ENCODE data around the gene CPXM2. TPM values are rescaled to one million over a fixed set of nuclear protein-coding genes. Genes with fewer than 3 reads are reported as not detected.

CPXM2 gene
- total RNA-seq, 1 donor from 2014 or later: 9.7 TPM

DNA sequence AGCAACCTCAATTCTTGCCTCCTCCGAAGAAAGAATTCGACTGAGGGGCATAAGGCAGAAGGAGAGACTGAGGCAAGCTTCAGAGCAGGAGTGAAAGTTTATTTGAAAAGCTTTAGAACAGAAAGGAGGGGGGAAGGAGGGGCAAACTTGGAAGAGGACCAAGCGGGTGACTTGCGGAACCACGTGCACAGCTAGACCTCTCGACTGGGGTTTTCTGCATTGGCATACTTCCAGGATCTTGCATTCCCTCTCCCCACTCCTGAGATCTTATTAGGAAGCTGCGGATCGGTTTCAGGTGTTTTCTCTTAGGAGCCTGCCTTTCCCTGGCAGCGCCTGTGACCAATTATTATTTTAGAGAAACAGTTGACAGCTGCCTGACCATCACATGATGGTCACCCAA lies 20.3 kb upstream of the CPXM2 start:
- DNase-seq: no peak
- no peak overlapping the region for H3K27ac ChIP-seq
- H3K4me3 ChIP-seq: no peak overlapping the region
- H3K36me3 ChIP-seq: no peaks in the 10 kb centered on the region
- no peaks in the 10 kb centered on the region for H3K9me3 ChIP-seq
- ATAC-seq: no peak
- H3K4me1 ChIP-seq: no peaks in the 10 kb centered on the region
- intact Hi-C loops (cut with DNase I): no loop called here
- TF ChIP-seq CTCF (IDR thresholded peaks at IDR 0.05): no peak
- H3K27me3 ChIP-seq: peaks cover 20% of the 10 kb centered on the region

DNA sequence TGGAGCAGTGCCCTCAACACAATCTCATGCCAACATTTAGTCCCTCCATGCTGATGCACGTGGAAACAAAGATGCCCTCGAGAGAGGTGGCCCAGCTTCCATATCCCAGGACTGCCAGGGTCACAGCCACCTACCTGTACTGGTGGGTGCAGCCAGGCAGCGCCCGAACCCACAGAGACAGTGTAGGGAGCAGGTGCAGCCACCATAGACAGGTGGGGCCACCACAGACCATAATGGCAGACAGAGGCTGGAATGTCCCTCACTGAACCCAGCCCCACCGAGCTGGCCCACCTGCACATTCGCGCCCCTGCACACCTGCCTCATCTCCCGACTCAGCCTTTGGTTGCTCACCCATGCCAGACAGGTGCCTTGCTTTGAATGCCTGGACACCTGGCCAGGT lies 18.3 kb upstream of the CPXM2 start:
- no peaks in the 10 kb centered on the region for H3K9me3 ChIP-seq
- no peak overlapping the region for H3K4me3 ChIP-seq
- TF ChIP-seq CTCF (IDR thresholded peaks at IDR 0.05): no peak
- ATAC-seq (no peak), DNase-seq (no peak)
- H3K4me1 ChIP-seq: no peaks in the 10 kb centered on the region
- no peaks in the 10 kb centered on the region for H3K36me3 ChIP-seq
- no peak overlapping the region for H3K27ac ChIP-seq
- intact Hi-C loops (cut with DNase I): no loop called here
- peaks cover 21% of the 10 kb centered on the region for H3K27me3 ChIP-seq

GRCh38 chr10:123909426-123909825 lies 17.8 kb upstream of the CPXM2 start:
- intact Hi-C loops (cut with DNase I): no loop called here
- Histone ChIP-seq H3K9me3 (no peaks in the 10 kb centered on the region), H3K4me1 (no peaks in the 10 kb centered on the region), H3K4me3 (no peak overlapping the region), H3K27ac (no peak overlapping the region), H3K27me3 (peaks cover 21% of the 10 kb centered on the region), H3K36me3 (no peaks in the 10 kb centered on the region)
- DNase-seq (no peak), ATAC-seq (no peak)
- TF ChIP-seq CTCF (IDR thresholded peaks at IDR 0.05): no peak

DNA sequence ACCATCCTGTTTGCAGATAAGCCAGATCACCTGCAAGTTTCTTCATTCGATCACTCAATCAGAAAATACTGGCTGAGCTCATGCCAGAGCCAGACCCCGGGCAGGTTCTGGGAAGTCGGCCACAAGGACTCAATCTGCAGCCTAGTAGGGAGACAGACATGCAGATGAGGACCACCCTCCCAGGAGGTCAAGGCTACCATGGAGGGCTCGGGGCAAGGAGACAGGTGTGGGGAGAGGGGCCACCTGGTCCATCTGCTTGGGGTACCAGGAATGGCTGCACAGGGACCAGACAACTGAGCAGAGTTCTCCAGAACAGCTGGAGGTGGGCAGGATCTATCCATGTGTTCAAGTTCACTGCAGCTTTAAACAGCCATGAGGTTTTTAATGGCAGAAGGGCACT lies 16.8 kb upstream of the CPXM2 start:
- intact Hi-C loops (cut with DNase I): no loop called here
- DNase-seq (no peak), ATAC-seq (no peak)
- Histone ChIP-seq H3K36me3 (no peaks in the 10 kb centered on the region), H3K27ac (no peak overlapping the region), H3K9me3 (no peaks in the 10 kb centered on the region), H3K27me3 (peaks cover 21% of the 10 kb centered on the region), H3K4me1 (no peaks in the 10 kb centered on the region), H3K4me3 (no peak overlapping the region)
- TF ChIP-seq CTCF (IDR thresholded peaks at IDR 0.05): no peak

DNA sequence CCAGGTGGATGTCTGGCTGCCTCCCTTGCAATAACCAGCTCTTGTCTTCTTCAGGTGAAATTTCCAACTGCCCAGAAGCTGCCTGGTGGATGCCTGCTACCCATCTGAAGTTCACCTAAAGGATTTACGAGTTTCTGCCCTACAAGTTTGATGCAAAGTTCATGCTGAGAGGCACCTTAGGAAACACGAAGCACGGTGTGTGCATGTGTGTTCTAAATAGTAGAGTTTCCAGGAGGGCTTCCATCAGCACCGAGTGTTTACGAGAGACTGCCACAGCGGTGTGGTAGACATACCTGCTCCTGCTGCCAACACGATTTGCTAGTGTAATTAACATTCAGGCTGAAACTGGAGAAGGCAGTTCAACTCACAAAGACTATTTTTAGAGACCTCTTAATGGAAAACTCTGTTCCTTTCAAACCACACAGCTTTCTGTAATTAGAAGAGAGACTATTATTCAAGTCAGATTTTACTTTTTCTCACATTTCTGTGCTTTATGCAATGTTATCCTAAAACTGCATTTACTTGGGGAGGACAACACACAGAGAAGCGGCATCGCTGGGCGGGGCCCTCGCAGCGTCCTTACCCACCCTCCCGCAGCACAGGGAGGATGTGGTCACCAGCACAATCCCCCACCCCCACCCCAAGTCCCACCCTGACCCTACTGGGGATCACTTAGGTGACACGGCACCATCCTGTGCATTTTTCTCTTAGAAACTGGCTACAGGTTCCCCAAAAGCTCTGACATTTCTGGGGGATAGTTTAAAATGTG lies 15.5 kb upstream of the CPXM2 start:
- H3K9me3 ChIP-seq: no peaks in the 10 kb centered on the region
- H3K36me3 ChIP-seq: no peaks in the 10 kb centered on the region
- H3K27ac ChIP-seq: no peak overlapping the region
- H3K4me1 ChIP-seq: no peaks in the 10 kb centered on the region
- H3K4me3 ChIP-seq: no peak overlapping the region
- intact Hi-C loops (cut with DNase I): no loop called here
- ATAC-seq (no peak), DNase-seq (no peak)
- peaks cover 21% of the 10 kb centered on the region for H3K27me3 ChIP-seq
- no peak for TF ChIP-seq CTCF (IDR thresholded peaks at IDR 0.05)

GRCh38 chr10:123906296-123906695 lies 14.7 kb upstream of the CPXM2 start:
- DNase-seq: no peak

More at GRCh38 chr10:123906296-123906695, 14.7 kb upstream of the CPXM2 start:
- Histone ChIP-seq H3K4me3 (no peak overlapping the region), H3K9me3 (no peaks in the 10 kb centered on the region), H3K36me3 (no peaks in the 10 kb centered on the region), H3K4me1 (no peaks in the 10 kb centered on the region), H3K27me3 (peaks cover 21% of the 10 kb centered on the region), H3K27ac (no peak overlapping the region)
- intact Hi-C loops (cut with DNase I): no loop called here
- no peak for TF ChIP-seq CTCF (IDR thresholded peaks at IDR 0.05)
- ATAC-seq: no peak

Measured in upper lobe of right lung (tissue), 1 donor.